ENCODE results near the gene IP6K1. TPM values are rescaled to one million over a fixed set of nuclear protein-coding genes. Genes with fewer than 3 reads are reported as not detected.

The IP6K1 gene
- total and polyA plus RNA-seq, 10 of the 15 experiments (the other 5 are each of a cell fraction or from before 2014, with no cell fraction given), result 1.3 to 30.6 (median 18.2) TPM

DNA sequence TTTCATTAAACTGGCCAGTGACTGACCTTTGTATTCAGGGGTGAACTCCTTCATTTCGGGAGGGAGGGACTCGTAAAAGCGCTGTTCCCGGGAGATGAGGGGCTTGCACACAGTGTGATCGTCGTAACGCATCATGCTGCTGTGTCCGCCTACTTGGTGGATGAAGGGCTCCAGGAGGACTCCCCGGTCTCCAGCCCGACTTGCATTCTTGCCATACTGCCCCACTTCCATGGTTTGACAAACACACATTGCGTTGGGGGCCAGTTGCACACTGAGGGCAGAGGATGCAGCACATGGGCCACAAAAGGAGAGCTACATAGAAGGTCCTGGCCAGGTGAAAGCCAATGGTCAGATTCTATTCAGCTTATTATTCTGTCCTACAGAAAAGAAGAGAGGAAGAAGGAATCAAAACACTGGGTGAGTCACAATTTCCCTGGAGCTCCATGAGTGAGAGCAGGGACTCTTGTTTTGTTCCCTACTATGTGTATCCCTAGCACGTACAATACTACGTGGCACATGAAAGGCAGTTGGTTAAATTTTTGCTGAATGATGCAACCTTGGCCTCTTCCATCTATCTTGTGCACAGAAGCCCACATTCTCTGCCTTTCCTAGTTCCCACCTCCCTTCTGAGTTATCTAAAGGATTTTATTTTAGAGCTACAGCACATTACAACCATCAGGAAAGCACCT, 38.4 kb downstream of the IP6K1 start:
- TF ChIP-seq, protein P1, sequence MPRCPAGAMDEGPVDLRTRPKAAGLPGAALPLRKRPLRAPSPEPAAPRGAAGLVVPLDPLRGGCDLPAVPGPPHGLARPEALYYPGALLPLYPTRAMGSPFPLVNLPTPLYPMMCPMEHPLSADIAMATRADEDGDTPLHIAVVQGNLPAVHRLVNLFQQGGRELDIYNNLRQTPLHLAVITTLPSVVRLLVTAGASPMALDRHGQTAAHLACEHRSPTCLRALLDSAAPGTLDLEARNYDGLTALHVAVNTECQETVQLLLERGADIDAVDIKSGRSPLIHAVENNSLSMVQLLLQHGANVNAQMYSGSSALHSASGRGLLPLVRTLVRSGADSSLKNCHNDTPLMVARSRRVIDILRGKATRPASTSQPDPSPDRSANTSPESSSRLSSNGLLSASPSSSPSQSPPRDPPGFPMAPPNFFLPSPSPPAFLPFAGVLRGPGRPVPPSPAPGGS (IDR thresholded peaks at IDR 0.05; ENCODE audit: borderline replicate concordance, insufficient read depth, low read depth, low read length, poor library complexity, severe bottlenecking), result no peak
- TF ChIP-seq ZNF217 (IDR thresholded peaks at IDR 0.05) (no peak), RBBP5 (conservative IDR thresholded peaks at IDR 0.05) (no peak), PAX5 (IDR thresholded peaks at IDR 0.05; ENCODE audit: borderline replicate concordance, low read depth, low read length) (no peak), MXI1 (IDR thresholded peaks at IDR 0.05; ENCODE audit: low read depth, low read length) (no peak), RELA (IDR thresholded peaks at IDR 0.05; ENCODE audit: borderline replicate concordance, partially characterized antibody) (no peak)
- TF ChIP-seq, protein P2, sequence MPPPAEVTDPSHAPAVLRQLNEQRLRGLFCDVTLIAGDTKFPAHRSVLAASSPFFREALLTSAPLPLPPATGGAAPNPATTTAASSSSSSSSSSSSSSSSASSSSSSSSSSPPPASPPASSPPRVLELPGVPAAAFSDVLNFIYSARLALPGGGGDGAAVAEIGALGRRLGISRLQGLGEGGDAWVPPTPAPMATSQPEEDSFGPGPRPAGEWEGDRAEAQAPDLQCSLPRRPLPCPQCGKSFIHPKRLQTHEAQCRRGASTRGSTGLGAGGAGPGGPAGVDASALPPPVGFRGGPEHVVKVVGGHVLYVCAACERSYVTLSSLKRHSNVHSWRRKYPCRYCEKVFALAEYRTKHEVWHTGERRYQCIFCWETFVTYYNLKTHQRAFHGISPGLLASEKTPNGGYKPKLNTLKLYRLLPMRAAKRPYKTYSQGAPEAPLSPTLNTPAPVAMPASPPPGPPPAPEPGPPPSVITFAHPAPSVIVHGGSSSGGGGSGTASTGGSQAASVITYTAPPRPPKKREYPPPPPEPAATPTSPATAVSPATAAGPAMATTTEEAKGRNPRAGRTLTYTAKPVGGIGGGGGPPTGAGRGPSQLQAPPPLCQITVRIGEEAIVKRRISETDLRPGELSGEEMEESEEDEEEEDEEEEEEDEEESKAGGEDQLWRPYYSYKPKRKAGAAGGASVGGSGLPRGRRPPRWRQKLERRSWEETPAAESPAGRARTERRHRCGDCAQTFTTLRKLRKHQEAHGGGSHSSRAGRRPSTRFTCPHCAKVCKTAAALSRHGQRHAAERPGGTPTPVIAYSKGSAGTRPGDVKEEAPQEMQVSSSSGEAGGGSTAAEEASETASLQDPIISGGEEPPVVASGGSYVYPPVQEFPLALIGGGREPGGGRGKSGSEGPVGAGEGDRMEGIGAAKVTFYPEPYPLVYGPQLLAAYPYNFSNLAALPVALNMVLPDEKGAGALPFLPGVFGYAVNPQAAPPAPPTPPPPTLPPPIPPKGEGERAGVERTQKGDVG (CRISPR knock-in tag; IDR thresholded peaks at IDR 0.05), result no peak
- TF ChIP-seq, protein P3, sequence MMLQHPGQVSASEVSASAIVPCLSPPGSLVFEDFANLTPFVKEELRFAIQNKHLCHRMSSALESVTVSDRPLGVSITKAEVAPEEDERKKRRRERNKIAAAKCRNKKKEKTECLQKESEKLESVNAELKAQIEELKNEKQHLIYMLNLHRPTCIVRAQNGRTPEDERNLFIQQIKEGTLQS (IDR thresholded peaks at IDR 0.05; ENCODE audit: borderline replicate concordance, extremely low read depth, low read depth, low read length), result no peak
- no TSS peak for BruUV-seq (replicated peaks)
- Histone ChIP-seq H3K36me3 (ENCODE audit: control insufficient read depth in 2 of 2, insufficient read depth in 2 of 2, low read length in 1 of 2) (peaks cover 0 to 6% of the 10 kb centered on the region in 2 experiments), H3K9ac (ENCODE audit: control insufficient read depth, insufficient read depth, low read length) (no peak overlapping the region), H3K79me2 (ENCODE audit: control insufficient read depth, insufficient read depth, low read length) (no peaks in the 10 kb centered on the region), H3K27me3 (replicated peaks in 1 of 2; ENCODE audit: control insufficient read depth in 2 of 2, insufficient read depth in 2 of 2, low read length in 1 of 2) (no peaks in the 10 kb centered on the region), H3K27ac (ENCODE audit: control insufficient read depth, insufficient read depth) (no peak overlapping the region), H2AFZ (ENCODE audit: control insufficient read depth, low read depth, low read length) (no peak overlapping the region), H3K4me3 (no peak overlapping the region), H3K4me2 (ENCODE audit: control insufficient read depth, insufficient read depth) (no peak overlapping the region), H3K4me1 (ENCODE audit: control insufficient read depth, insufficient read depth, low read length) (no peaks in the 10 kb centered on the region), H3K9me3 (replicated peaks; ENCODE audit: control insufficient read depth, insufficient read depth, low read length) (no peaks in the 10 kb centered on the region), H4K20me1 (ENCODE audit: control insufficient read depth, insufficient read depth) (no peaks in the 10 kb centered on the region)
- ChIA-PET SMC1A (ENCODE audit: uncharacterized antibody, unreplicated experiment) (interaction anchor here (1.2 kb wide), 1 partner anchor 21 kb away, joined by 3 read pairs; no protein-coding TSS in a partner anchor), POLR2A (interaction anchor here (0.5 to 0.8 kb wide), 2 partner anchors 59 to 189 kb away, joined by 3 read pairs; partner anchors contain the start of genes MST1 and RNF123), CTCF (interaction anchor here (0.7 to 0.9 kb wide), 2 partner anchors 24 to 1095 kb away, joined by 3 read pairs; no protein-coding TSS in a partner anchor), RAD21 (ENCODE audit: unreplicated experiment) (no interaction called here)
- no peak for ATAC-seq
- in situ Hi-C loops (cut with MboI) (no loop called here), intact Hi-C loops (cut with micrococcal nuclease; ENCODE audit: unreplicated experiment) (no loop called here)
- 96% methylated on average over 13 of the region's 13 CpGs for WGBS (ENCODE audit: insufficient coverage, insufficient replicate concordance, low lambda C conversion rate, missing lambda C conversion rate)
- no peak for DNase-seq (ENCODE audit: low read depth, low spot score)
- FAIRE-seq, result no peak
